ENCODE data around the gene TRPM2. TPM values are rescaled to one million over a fixed set of nuclear protein-coding genes. Genes with fewer than 3 reads are reported as not detected.

TRPM2 gene
- polyA plus RNA-seq, 3 donors: 0.75 to 1.1 (median 0.82) TPM

GRCh38 chr21:44455524-44456213 lies 102.2 kb downstream of the TRPM2 start:
- no peak for DNase-seq (ENCODE audit: low read depth in 3 of 3, low spot score in 2 of 3)

GRCh38 chr21:44456214-44456914 lies 102.9 kb downstream of the TRPM2 start:
- no peak for DNase-seq (ENCODE audit: low read depth in 3 of 3, low spot score in 2 of 3)

- DNase-seq (ENCODE audit: low read depth in 3 of 3, low spot score in 2 of 3): no peak
Measured at GRCh38 chr21:44456915-44457736, 103.7 kb downstream of the TRPM2 start.

GRCh38 chr21:44458971-44459711 lies 105.7 kb downstream of the TRPM2 start:
- DNase-seq (ENCODE audit: low read depth in 3 of 3, low spot score in 2 of 3): no peak

- no peak for DNase-seq (ENCODE audit: low read depth in 3 of 3, low spot score in 2 of 3)
Measured at GRCh38 chr21:44459712-44460440, 106.5 kb downstream of the TRPM2 start.

GRCh38 chr21:44460441-44460755 lies 107.0 kb downstream of the TRPM2 start:
- no peak for DNase-seq (ENCODE audit: low read depth in 3 of 3, low spot score in 2 of 3)

GRCh38 chr21:44461005-44461404 lies 107.6 kb downstream of the TRPM2 start:
- no peak for DNase-seq (ENCODE audit: low read depth in 3 of 3, low spot score in 2 of 3)

- no peak for DNase-seq (ENCODE audit: low read depth in 3 of 3, low spot score in 2 of 3)
Measured at GRCh38 chr21:44461464-44462001, 108.1 kb downstream of the TRPM2 start.

GRCh38 chr21:44462086-44462833 lies 108.8 kb downstream of the TRPM2 start:
- DNase-seq (ENCODE audit: low read depth in 3 of 3, low spot score in 2 of 3): no peak

GRCh38 chr21:44462834-44463200 lies 109.4 kb downstream of the TRPM2 start:
- DNase-seq (ENCODE audit: low read depth in 3 of 3, low spot score in 2 of 3): no peak

GRCh38 chr21:44463724-44464123 lies 110.3 kb downstream of the TRPM2 start:
- DNase-seq (ENCODE audit: low read depth in 3 of 3, low spot score in 2 of 3): no peak

- DNase-seq (ENCODE audit: low read depth in 3 of 3, low spot score in 2 of 3): no peak
Measured at GRCh38 chr21:44464351-44464750, 110.9 kb downstream of the TRPM2 start.

- DNase-seq (ENCODE audit: low read depth in 3 of 3, low spot score in 2 of 3): no peak
Measured at GRCh38 chr21:44466351-44466954, 113.0 kb downstream of the TRPM2 start.

GRCh38 chr21:44466996-44467858 lies 113.8 kb downstream of the TRPM2 start:
- no peak for DNase-seq (ENCODE audit: low read depth in 3 of 3, low spot score in 2 of 3)

- no peak for DNase-seq (ENCODE audit: low read depth in 3 of 3, low spot score in 2 of 3)
Measured at GRCh38 chr21:44467859-44468195, 114.4 kb downstream of the TRPM2 start.

GRCh38 chr21:44471341-44471740 lies 117.9 kb downstream of the TRPM2 start:
- no peak for DNase-seq (ENCODE audit: low read depth in 3 of 3, low spot score in 2 of 3)

GRCh38 chr21:44471996-44472395 lies 118.6 kb downstream of the TRPM2 start:
- DNase-seq (ENCODE audit: low read depth in 3 of 3, low spot score in 2 of 3): no peak

GRCh38 chr21:44473915-44474555 lies 120.6 kb downstream of the TRPM2 start:
- DNase-seq (ENCODE audit: low read depth in 3 of 3, low spot score in 2 of 3): no peak
